Endothelial cell of umbilical vein (primary cell): ENCODE data around the gene HP1BP3. TPM values are rescaled to one million over a fixed set of nuclear protein-coding genes. Genes with fewer than 3 reads are reported as not detected.

Source experiments
- Bru-seq: library from RNA; stranded (reverse); fragments of 400-500 nt; gene quantifications from one replicate; lab custom pipeline; 2021; lab: Mats Ljungman, UMichigan
- BruChase-seq, 2 experiments: library from RNA; stranded (reverse); fragments of 400-500 nt; gene quantifications; one replicate each; lab custom pipeline; 2021; lab: Mats Ljungman, UMichigan
- BruUV-seq: library from RNA; stranded (reverse); fragments of 400-500 nt; replicated peaks from 2 replicates; lab custom pipeline; 2021; lab: Mats Ljungman, UMichigan
- CTCF ChIA-PET: fragments of 300-600, 350-600 bp; sonication (Branson Sonifier 250); formaldehyde crosslinking; loops from one replicate; lab custom pipeline; 2021; ENCODE audit warnings: antibody characterized with exemption, inconsistent platforms; lab: Charles Lee
- POLR2A ChIA-PET: fragments of 300-600, 350-600 bp; sonication (Branson Sonifier 250); formaldehyde crosslinking; loops from one replicate; lab custom pipeline; 2021; ENCODE audit warnings: antibody characterized with exemption, inconsistent platforms; lab: Charles Lee
- DNase-seq: peaks from one replicate; pipeline ENCODE4 v3.0.0-alpha.2; 2011; ENCODE audit warnings: low read depth, low spot score
- FAIRE-seq: peaks from 2 replicates; lab custom pipeline; 2011; peaks lifted over from hg19 to GRCh38; lab: Jason Lieb, UNC
- H2AFZ ChIP-seq: 2 replicates; pipeline ENCODE4 v1.6.0; 2012; ENCODE audit warnings: low read depth, low read length, control low read depth, inconsistent platforms
- H3K27ac ChIP-seq: 2 replicates; pipeline ENCODE4 v1.5.1; 2011; ENCODE audit warnings: low read depth, mild to moderate bottlenecking, control low read depth, low read length, moderate library complexity; ENCODE audit not compliant: insufficient read depth
- H3K27me3 ChIP-seq, 2 experiments: 2 replicates each; pipeline versions ENCODE4 v1.6.0 to v1.6.1; 2011; ENCODE audit warnings: low read length in 2 of 2, mixed read lengths in 1 of 2; ENCODE audit not compliant: control insufficient read depth in 2 of 2, insufficient read depth in 2 of 2
- H3K36me3 ChIP-seq, 2 experiments: 2 replicates in 1 of 2; 3 replicates in 1 of 2; pipeline ENCODE4 v1.5.1; 2011; ENCODE audit warnings: low read length in 2 of 2, mild to moderate bottlenecking in 1 of 2, moderate library complexity in 1 of 2; ENCODE audit not compliant: control insufficient read depth in 2 of 2, insufficient read depth in 2 of 2; ENCODE audit errors: extremely low read depth in 1 of 2
- H3K4me1 ChIP-seq: 3 replicates; pipeline ENCODE4 v1.5.1; 2011; ENCODE audit warnings: mild to moderate bottlenecking, low read length; ENCODE audit not compliant: control insufficient read depth, insufficient read depth; ENCODE audit errors: extremely low read depth
- H3K4me2 ChIP-seq: 2 replicates; pipeline ENCODE4 v1.6.1; 2011; ENCODE audit warnings: low read length, control low read depth, mixed read lengths; ENCODE audit not compliant: insufficient read depth
- H3K4me3 ChIP-seq, 3 experiments: fragments of 200-600 bp in 1 of 3; sonication (generic), shearing (Covaris generic) in 1 of 3; replicated peaks in 1 of 3; 2 replicates each; pipeline ENCODE4 v1.5.1; 2011 to 2016; ENCODE audit warnings: control low read depth in 3 of 3, low read length in 3 of 3, mild to moderate bottlenecking in 2 of 3, inconsistent platforms in 1 of 3, low read depth in 1 of 3, moderate library complexity in 1 of 3; ENCODE audit not compliant: insufficient read depth in 1 of 3
- H3K79me2 ChIP-seq: 2 replicates; pipeline ENCODE4 v1.6.0; 2012; ENCODE audit warnings: low read length, inconsistent platforms; ENCODE audit not compliant: control insufficient read depth, insufficient read depth
- H3K9ac ChIP-seq: replicated peaks from 2 replicates; pipeline ENCODE3; 2011; ENCODE audit warnings: low read length, control low read depth; ENCODE audit not compliant: insufficient read depth; ENCODE audit errors: extremely low read depth
- H3K9me1 ChIP-seq: replicated peaks from 3 replicates; pipeline ENCODE4 v1.6.0; 2011; ENCODE audit warnings: mild to moderate bottlenecking, low read length; ENCODE audit not compliant: control insufficient read depth, insufficient read depth; ENCODE audit errors: extremely low read depth
- H3K9me3 ChIP-seq: replicated peaks from 2 replicates; pipeline ENCODE4 v1.5.1; 2012; ENCODE audit warnings: low read length, inconsistent platforms; ENCODE audit not compliant: control insufficient read depth, insufficient read depth
- H4K20me1 ChIP-seq: replicated peaks from 2 replicates; pipeline ENCODE3; 2011; ENCODE audit warnings: mild to moderate bottlenecking, low read length; ENCODE audit not compliant: control insufficient read depth, insufficient read depth; ENCODE audit errors: extremely low read depth
- CTCF ChIP-seq, 2 donors: IDR thresholded peaks; 1 replicate in 1 of 2; 2 replicates in 1 of 2; pipeline ENCODE4 v1.5.1; 2011; ENCODE audit warnings: low read length in 2 of 2, mild to moderate bottlenecking in 2 of 2, moderate library complexity in 2 of 2, control low read depth in 1 of 2, inconsistent platforms in 1 of 2, low read depth in 1 of 2; ENCODE audit not compliant: insufficient read depth in 1 of 2; ENCODE audit errors: extremely low read depth in 1 of 2
- EZH2 ChIP-seq: IDR thresholded peaks from 2 replicates; pipeline ENCODE4 v1.6.1; 2012; ENCODE audit warnings: borderline replicate concordance, low read depth, mild to moderate bottlenecking, moderate library complexity, low read length, inconsistent platforms; ENCODE audit not compliant: severe bottlenecking
- FOS ChIP-seq: IDR thresholded peaks from 2 replicates; pipeline ENCODE4 v1.6.1; 2011; ENCODE audit warnings: mild to moderate bottlenecking, low read length, moderate library complexity, borderline replicate concordance; ENCODE audit not compliant: insufficient read depth
- GATA2 ChIP-seq: IDR thresholded peaks from 2 replicates; pipeline ENCODE4 v1.7.0; 2011; ENCODE audit warnings: low read depth, mild to moderate bottlenecking, moderate library complexity, mixed read lengths, low read length; ENCODE audit not compliant: insufficient read length, insufficient read depth
- JUN ChIP-seq: IDR thresholded peaks from 2 replicates; pipeline ENCODE4 v1.6.1; 2011; ENCODE audit warnings: borderline replicate concordance, low read depth; ENCODE audit not compliant: insufficient read length, insufficient read depth
- MYC ChIP-seq: IDR thresholded peaks from one replicate; pipeline ENCODE4 v1.6.1; 2011; ENCODE audit warnings: mild to moderate bottlenecking, low read depth, low read length
- POLR2A ChIP-seq: IDR thresholded peaks from 2 replicates; pipeline ENCODE4 v1.6.1; 2012; ENCODE audit warnings: low read depth, mild to moderate bottlenecking, control low read depth, low read length
- POLR2AphosphoS5 ChIP-seq: IDR thresholded peaks from 2 replicates; pipeline ENCODE4 v1.6.1; 2012; ENCODE audit warnings: low read depth, mild to moderate bottlenecking, control low read depth, low read length, moderate library complexity; ENCODE audit not compliant: insufficient read depth
- dilution Hi-C: fragments of 300-500 bp; cut with MboI; formaldehyde crosslinking; loops from one replicate; pipeline ENCODE4 v1.15.0; 2019; ENCODE audit warnings: low sequenced_read_pairs; ENCODE audit not compliant: extremely low pct_ligation_motif_present
- intact Hi-C: fragments of 100-400 bp; cut with micrococcal nuclease; formaldehyde crosslinking; loops from one replicate; pipeline ENCODE4 v1.10.0; 2022
- long read RNA-seq: library from polyadenylated mRNA; stranded (forward); transcript quantifications from one replicate; pipeline ENCODE4 v2.0.0, GENCODE V29; 2021
- polyA minus RNA-seq, 3 experiments: library from RNA; depleted of rRNA, polyadenylated mRNA; stranded (reverse); fragments of >200 nt; gene quantifications; 1 replicate in 1 of 3; 2 replicates in 2 of 3; pipeline ENCODE4 v1.2.3, GENCODE V29; 2011
- polyA plus RNA-seq, 4 experiments: library from polyadenylated mRNA; depleted of rRNA in 3 of 4; stranded (reverse) in 3 of 4; unstranded in 1 of 4; fragments of >200 nt; gene quantifications; 2 replicates each; pipeline versions ENCODE4 v1.2.1 to v1.2.3, GENCODE V29; 2011 to 2012; ENCODE audit warnings: missing spikeins in 1 of 4
- total RNA-seq: library from RNA; stranded (reverse); gene quantifications from 2 replicates; pipeline ENCODE4 v1.2.3, GENCODE V29; 2021

Gene HP1BP3
- 228 and 231 TPM in 2 replicates for total RNA-seq
- 78.1 and 87.2 TPM in 2 replicates for polyA plus RNA-seq
- polyA plus RNA-seq (2011; cell fraction: cytosol; rRNA removed), result 129 and 133 TPM in 2 replicates
- 234 and 329 TPM in 2 replicates for polyA plus RNA-seq (2011; cell fraction: nucleus; rRNA removed)
- 98.7 and 131 TPM in 2 replicates for polyA plus RNA-seq (2012)
- 78.1 and 84.7 TPM in 2 replicates for polyA minus RNA-seq
- 105 TPM for polyA minus RNA-seq (2011; cell fraction: cytosol; rRNA and poly(A)+ RNA removed)
- 86.3 and 131 TPM in 2 replicates for polyA minus RNA-seq (2011; cell fraction: nucleus; rRNA and poly(A)+ RNA removed)
- Bru-seq, nascent RNA, result percentile 94 among the genes with signal in this experiment
- percentile 97 among the genes with signal in this experiment for BruChase-seq, experiment 1, labeled RNA remaining after a 6-hour chase
- BruChase-seq, experiment 2, labeled RNA remaining after a 2-hour chase, result percentile 97 among the genes with signal in this experiment
- long read RNA-seq, full-length matches to known transcripts, result 17 of 285 reads
- long read RNA-seq, partial matches to known transcripts, result 21 of 285 reads
- long read RNA-seq, other reads (novel, unspliced or antisense), result 247 of 285 reads

GRCh38 chr1:20787029-20787839 is at the start of gene HP1BP3:
Gene HP1BP3 (minus strand): TSS chr1:20787307. CDS start chr1:20780440, 6,867 bp downstream.
- Histone ChIP-seq H3K9me1 (no peaks in the 10 kb centered on the region), H3K4me2 (peak within 1 kb of the TSS; percentile 92), H3K79me2 (peaks cover 41% of the 10 kb centered on the region), H3K9me3 (no peaks in the 10 kb centered on the region), H2AFZ (peak within 1 kb of the TSS; percentile 64), H3K27me3 (no peaks in the 10 kb centered on the region), H3K27ac (peak within 1 kb of the TSS; percentile 93), H3K4me1 (peaks cover 13% of the 10 kb centered on the region), H3K4me3 (peak within 1 kb of the TSS; percentile 82 to 90 (median 83)), H3K9ac (peak within 1 kb of the TSS; percentile 95), H4K20me1 (no peaks in the 10 kb centered on the region), H3K36me3 (no peaks in the 10 kb centered on the region)
- intact Hi-C loops, result loop anchor here (5.0 kb wide), 2 partner anchors 90 to 390 kb away; partner anchors contain the start of gene EIF4G3
- ChIA-PET CTCF (interaction anchor here (0.6 to 4.7 kb wide), 12 partner anchors 12 to 408 kb away, joined by 3 to 49 read pairs (median 4); no protein-coding TSS in a partner anchor), POLR2A (interaction anchor here (0.6 to 1.2 kb wide), 3 partner anchors 19 to 405 kb away, joined by 3 to 6 read pairs (median 4); no protein-coding TSS in a partner anchor)
- TF ChIP-seq CTCF (IDR thresholded peaks at IDR 0.05; ENCODE audit: extremely low read depth in 1 of 2, insufficient read depth in 1 of 2, low read depth in 1 of 2, low read length in 2 of 2) (no peak), JUN (no peak), GATA2 (no peak), FOS (no peak), EZH2 (no peak), POLR2AphosphoS5 (peak; percentile 87), MYC (no peak), POLR2A (peak; percentile 84)
- peak; percentile 73 for DNase-seq
- dilution Hi-C loops, result no loop called here
- peak; percentile 91 for FAIRE-seq
- TSS peak; percentile 90 for BruUV-seq
